Measurements from ENCODE around the gene MAP3K5. TPM values are rescaled to one million over a fixed set of nuclear protein-coding genes. Genes with fewer than 3 reads are reported as not detected.

MAP3K5 gene
- total RNA-seq, 2 donors from 2014 or later: 65.7 to 98.4 TPM

- H3K4me3 ChIP-seq: no peak overlapping the region
- intact Hi-C loops (cut with DNase I): no loop called here
- H3K27ac ChIP-seq: no peak overlapping the region
- no peak for TF ChIP-seq POLR2AphosphoS5 (IDR thresholded peaks at IDR 0.05)
- TF ChIP-seq POLR2A (IDR thresholded peaks at IDR 0.05): no peak
- TF ChIP-seq CTCF (IDR thresholded peaks at IDR 0.05): no peak
- H3K9me3 ChIP-seq: no peaks in the 10 kb centered on the region
- 93% methylated on average over 6 of the region's 6 CpGs for WGBS
- H3K36me3 ChIP-seq: no peaks in the 10 kb centered on the region
- peaks cover 9% of the 10 kb centered on the region for H3K4me1 ChIP-seq (replicated peaks)
- H3K27me3 ChIP-seq (replicated peaks; ENCODE audit: insufficient read depth): no peaks in the 10 kb centered on the region
- DNase-seq (ENCODE audit: low spot score): no peak
Measured at GRCh38 chr6:136783021-136783420, 9.3 kb downstream of the MAP3K5 start.

DNA sequence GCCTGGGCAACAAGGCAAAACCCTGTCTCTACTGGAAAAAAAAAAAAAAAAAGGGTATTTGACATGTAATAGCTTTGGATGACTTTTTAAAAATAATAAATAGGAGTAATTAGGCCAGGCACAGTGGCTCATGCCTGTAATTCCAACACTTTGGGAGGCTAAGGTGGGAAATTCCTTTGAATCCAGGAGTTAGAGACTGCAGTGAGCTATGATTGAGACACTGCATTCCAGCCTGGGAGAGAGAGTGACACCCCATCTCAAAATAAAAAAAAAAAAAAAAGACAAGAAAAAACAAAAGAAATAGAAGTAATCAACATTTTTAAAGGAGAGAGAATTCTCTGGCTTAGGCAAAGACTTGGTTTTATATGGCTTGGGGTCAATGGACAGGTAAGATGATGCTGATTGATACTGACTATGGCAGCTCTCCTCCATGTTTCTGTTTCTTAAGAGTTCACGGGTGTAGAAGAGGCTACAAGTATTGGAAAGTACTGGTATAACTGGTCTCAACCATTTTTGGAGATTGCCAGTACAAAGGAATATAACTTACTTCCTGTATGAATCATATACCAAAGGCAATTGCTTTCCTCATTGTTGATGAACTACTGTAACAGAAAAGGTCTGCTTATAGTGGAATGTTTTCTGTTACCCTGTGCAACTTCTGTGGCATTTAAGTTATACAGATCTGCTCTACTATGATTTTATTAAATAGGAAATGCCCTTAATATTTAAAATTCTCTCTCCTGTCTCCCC, 10.1 kb downstream of the MAP3K5 start:
- no peak overlapping the region for H3K4me3 ChIP-seq
- H3K27me3 ChIP-seq (replicated peaks; ENCODE audit: insufficient read depth): no peaks in the 10 kb centered on the region
- H3K4me1 ChIP-seq (replicated peaks): peaks cover 9% of the 10 kb centered on the region
- WGBS: 83% methylated on average over 1 of the region's 1 CpG
- no peak for TF ChIP-seq POLR2A (IDR thresholded peaks at IDR 0.05)
- no peak for TF ChIP-seq POLR2AphosphoS5 (IDR thresholded peaks at IDR 0.05)
- no peak for TF ChIP-seq CTCF (IDR thresholded peaks at IDR 0.05)
- no peak overlapping the region for H3K27ac ChIP-seq
- DNase-seq (ENCODE audit: low spot score): no peak
- intact Hi-C loops (cut with DNase I): no loop called here
- H3K9me3 ChIP-seq: no peaks in the 10 kb centered on the region
- H3K36me3 ChIP-seq: no peaks in the 10 kb centered on the region

GRCh38 chr6:136780972-136781371, 11.3 kb downstream of the MAP3K5 start:
- Histone ChIP-seq H3K27me3 (replicated peaks; ENCODE audit: insufficient read depth) (no peaks in the 10 kb centered on the region), H3K27ac (no peak overlapping the region), H3K36me3 (no peaks in the 10 kb centered on the region), H3K4me1 (replicated peaks) (peaks cover 9% of the 10 kb centered on the region), H3K9me3 (no peaks in the 10 kb centered on the region), H3K4me3 (no peak overlapping the region)
- DNase-seq (ENCODE audit: low spot score): no peak
- TF ChIP-seq CTCF (IDR thresholded peaks at IDR 0.05): no peak
- 94% methylated on average over 3 of the region's 3 CpGs for WGBS
- intact Hi-C loops (cut with DNase I): no loop called here

- intact Hi-C loops (cut with DNase I): no loop called here
- Histone ChIP-seq H3K36me3 (no peaks in the 10 kb centered on the region), H3K9me3 (no peaks in the 10 kb centered on the region), H3K4me1 (replicated peaks) (peaks cover 9% of the 10 kb centered on the region), H3K4me3 (no peak overlapping the region), H3K27ac (no peak overlapping the region), H3K27me3 (replicated peaks; ENCODE audit: insufficient read depth) (no peaks in the 10 kb centered on the region)
- 59% methylated on average over 1 of the region's 1 CpG for WGBS
- no peak for DNase-seq (ENCODE audit: low spot score)
- no peak for TF ChIP-seq CTCF (IDR thresholded peaks at IDR 0.05)
Measured at GRCh38 chr6:136779682-136780081, 12.6 kb downstream of the MAP3K5 start.

DNA sequence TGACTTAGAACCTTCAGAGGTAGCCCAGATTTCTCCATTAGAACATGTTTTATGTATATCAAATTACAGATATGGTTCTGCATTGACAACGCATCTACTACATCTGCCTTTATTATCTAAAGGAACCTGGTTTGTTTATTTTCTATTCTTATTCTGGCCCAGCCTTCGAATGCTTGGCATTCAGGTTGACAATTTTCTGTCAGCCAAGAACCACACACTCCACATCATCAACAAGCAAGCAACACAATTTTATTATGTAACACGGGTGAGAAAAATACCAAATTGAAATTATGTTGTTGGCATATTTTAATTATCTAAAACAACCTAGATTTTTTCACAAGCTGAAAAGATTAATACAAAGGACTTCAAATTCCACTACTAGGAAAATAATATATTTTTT, 14.6 kb downstream of the MAP3K5 start:
- Histone ChIP-seq H3K9me3 (no peaks in the 10 kb centered on the region), H3K4me1 (replicated peaks) (peaks cover 9% of the 10 kb centered on the region), H3K36me3 (no peaks in the 10 kb centered on the region), H3K27ac (no peak overlapping the region), H3K27me3 (replicated peaks; ENCODE audit: insufficient read depth) (no peaks in the 10 kb centered on the region), H3K4me3 (no peak overlapping the region)
- intact Hi-C loops (cut with DNase I): no loop called here
- TF ChIP-seq CTCF (IDR thresholded peaks at IDR 0.05) (no peak), POLR2AphosphoS5 (IDR thresholded peaks at IDR 0.05) (no peak), POLR2A (IDR thresholded peaks at IDR 0.05) (no peak)
- 63% methylated on average over 3 of the region's 3 CpGs for WGBS
- no peak for DNase-seq (ENCODE audit: low spot score)
